GM12878 (cell line): ENCODE results near the gene ZBTB32.

Experiments used
- NFYA ChIP-seq: IDR thresholded peaks from 2 replicates; pipeline ENCODE4 v1.6.1; 2011; ENCODE audit warnings: low read depth, mild to moderate bottlenecking, low read length, improper control_type of control experiment, borderline replicate concordance
- REST ChIP-seq: IDR thresholded peaks from 2 replicates; pipeline ENCODE4 v1.6.1; 2012; ENCODE audit warnings: mild to moderate bottlenecking, low read depth, low read length
- SMC3 ChIP-seq: IDR thresholded peaks from 2 replicates; pipeline ENCODE4 v1.6.1; 2011; ENCODE audit warnings: low read length, improper control_type of control experiment, borderline replicate concordance
- USF2 ChIP-seq: IDR thresholded peaks from 2 replicates; pipeline ENCODE4 v1.6.1; 2011; ENCODE audit warnings: low read depth, low read length, improper control_type of control experiment, borderline replicate concordance

- TF ChIP-seq REST (no peak), USF2 (no peak), SMC3 (no peak), NFYA (no peak)
These were observed 20.2 kb downstream of the ZBTB32 start for GRCh38 chr19:35724560-35724959.
